ENCODE results near the gene DIP2C. TPM values are rescaled to one million over a fixed set of nuclear protein-coding genes. Genes with fewer than 3 reads are reported as not detected.

Gene DIP2C
- total and polyA plus RNA-seq, 8 donors: 2.4 to 40.1 (median 21.0) TPM

DNA sequence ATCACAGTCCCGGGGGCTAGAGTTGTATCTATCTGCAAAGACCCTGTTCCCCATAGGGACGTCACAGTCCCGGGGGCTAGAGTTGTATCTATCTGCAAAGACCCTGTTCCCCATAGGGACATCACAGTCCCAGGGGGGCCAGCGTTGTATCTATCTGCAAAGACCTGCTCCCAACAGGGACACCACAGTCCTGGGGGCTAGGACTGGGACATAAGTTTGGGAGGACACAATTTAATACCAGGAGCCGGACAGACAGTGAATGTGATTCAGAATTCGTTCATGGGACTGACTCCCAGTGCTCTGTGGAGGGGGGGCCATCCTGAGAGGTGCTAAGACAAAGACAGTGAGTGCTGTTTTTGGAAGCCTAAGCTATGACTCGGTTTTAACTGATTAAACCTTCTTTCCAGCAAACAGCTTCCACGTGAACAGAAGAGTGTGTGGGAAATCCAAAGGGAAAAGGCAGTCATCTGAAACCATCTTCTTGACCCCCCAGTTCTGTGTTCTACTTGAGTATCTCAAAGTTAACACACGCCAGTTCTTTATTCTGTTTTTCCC lies 153.0 kb downstream of the DIP2C start:
- no peaks in the 10 kb centered on the region for H3K9me3 ChIP-seq
- H3K36me3 ChIP-seq: no peaks in the 10 kb centered on the region
- WGBS, 5 donors: 82 to 89% (median 86%) methylated on average over 9 of the region's 9 CpGs
- peaks cover 0 to 11% (median 5%) of the 10 kb centered on the region in 4 donors for H3K4me1 ChIP-seq
- no peak overlapping the region for H3K27ac ChIP-seq
- TF ChIP-seq POLR2AphosphoS5 (IDR thresholded peaks at IDR 0.05) (no peak), EP300 (IDR thresholded peaks at IDR 0.05) (no peak), POLR2A (IDR thresholded peaks at IDR 0.05) (no peak)
- TF ChIP-seq, protein P1, sequence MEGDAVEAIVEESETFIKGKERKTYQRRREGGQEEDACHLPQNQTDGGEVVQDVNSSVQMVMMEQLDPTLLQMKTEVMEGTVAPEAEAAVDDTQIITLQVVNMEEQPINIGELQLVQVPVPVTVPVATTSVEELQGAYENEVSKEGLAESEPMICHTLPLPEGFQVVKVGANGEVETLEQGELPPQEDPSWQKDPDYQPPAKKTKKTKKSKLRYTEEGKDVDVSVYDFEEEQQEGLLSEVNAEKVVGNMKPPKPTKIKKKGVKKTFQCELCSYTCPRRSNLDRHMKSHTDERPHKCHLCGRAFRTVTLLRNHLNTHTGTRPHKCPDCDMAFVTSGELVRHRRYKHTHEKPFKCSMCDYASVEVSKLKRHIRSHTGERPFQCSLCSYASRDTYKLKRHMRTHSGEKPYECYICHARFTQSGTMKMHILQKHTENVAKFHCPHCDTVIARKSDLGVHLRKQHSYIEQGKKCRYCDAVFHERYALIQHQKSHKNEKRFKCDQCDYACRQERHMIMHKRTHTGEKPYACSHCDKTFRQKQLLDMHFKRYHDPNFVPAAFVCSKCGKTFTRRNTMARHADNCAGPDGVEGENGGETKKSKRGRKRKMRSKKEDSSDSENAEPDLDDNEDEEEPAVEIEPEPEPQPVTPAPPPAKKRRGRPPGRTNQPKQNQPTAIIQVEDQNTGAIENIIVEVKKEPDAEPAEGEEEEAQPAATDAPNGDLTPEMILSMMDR (IDR thresholded peaks at IDR 0.05): no peak
- no peaks in the 10 kb centered on the region for H3K27me3 ChIP-seq
- DNase-seq: no peak
- intact Hi-C loops (cut with DNase I; ENCODE audit: low total_unique reads): no loop called here
- no peak overlapping the region for H3K4me3 ChIP-seq

DNA sequence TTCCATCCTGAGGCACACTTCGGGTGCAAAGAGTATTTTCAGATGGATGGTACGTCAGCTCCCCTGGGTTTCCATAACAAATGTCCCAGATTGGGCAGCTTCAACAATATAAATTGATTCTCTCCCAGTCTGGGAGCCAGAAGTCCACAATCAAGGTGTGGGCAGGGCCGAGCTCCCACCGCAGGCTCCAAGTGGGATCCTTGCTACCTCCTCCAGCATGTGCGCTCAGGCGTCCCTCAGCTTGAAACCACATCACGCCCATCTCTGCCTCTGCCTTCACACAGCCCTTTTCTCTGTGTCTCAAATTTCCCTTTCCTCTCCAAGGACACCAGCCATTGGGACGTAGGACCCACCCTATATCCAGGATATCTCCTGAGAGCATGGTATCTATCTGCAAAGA lies 153.5 kb downstream of the DIP2C start:
- Histone ChIP-seq H3K9me3 (no peaks in the 10 kb centered on the region), H3K27me3 (no peaks in the 10 kb centered on the region), H3K27ac (no peak overlapping the region), H3K4me3 (no peak overlapping the region), H3K4me1 (peaks cover 0 to 9% (median 3%) of the 10 kb centered on the region in 4 donors), H3K36me3 (no peaks in the 10 kb centered on the region)
- intact Hi-C loops (cut with DNase I; ENCODE audit: low total_unique reads): no loop called here
- 92 to 97% (median 96%) methylated on average over 8 of the region's 8 CpGs for whole genome bisulfite sequencing, 5 donors
- no peak for DNase-seq
- no peak for TF ChIP-seq POLR2AphosphoS5 (IDR thresholded peaks at IDR 0.05)
- no peak for TF ChIP-seq EP300 (IDR thresholded peaks at IDR 0.05)
- TF ChIP-seq POLR2A (IDR thresholded peaks at IDR 0.05): no peak
- TF ChIP-seq, protein P1 (IDR thresholded peaks at IDR 0.05): no peak

DNA sequence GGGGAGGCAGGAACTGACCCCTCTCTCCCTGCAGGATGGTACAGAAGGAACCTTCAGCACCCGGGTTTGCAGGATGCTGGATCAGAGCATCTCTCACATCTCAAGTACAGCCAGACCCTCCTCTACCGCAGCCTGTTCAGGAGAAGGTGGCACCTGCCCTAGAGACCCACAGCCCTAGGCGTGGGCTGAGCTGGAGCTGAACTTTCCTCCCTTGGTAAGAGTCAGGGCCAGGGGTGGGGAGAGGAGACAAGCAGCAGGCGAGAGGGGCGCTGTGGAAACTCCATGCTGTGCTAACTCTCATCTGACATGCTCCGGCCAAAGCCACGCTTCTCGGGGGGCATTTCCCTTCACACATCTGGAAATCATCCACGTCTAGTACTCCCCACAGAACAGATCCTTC lies 154.4 kb downstream of the DIP2C start:
- Histone ChIP-seq H3K27ac (no peak overlapping the region), H3K27me3 (no peaks in the 10 kb centered on the region), H3K36me3 (no peaks in the 10 kb centered on the region), H3K4me1 (peaks cover 0 to 9% (median 3%) of the 10 kb centered on the region in 4 donors), H3K9me3 (no peaks in the 10 kb centered on the region), H3K4me3 (no peak overlapping the region)
- intact Hi-C loops (cut with DNase I; ENCODE audit: low total_unique reads): no loop called here
- TF ChIP-seq EP300 (IDR thresholded peaks at IDR 0.05) (no peak), POLR2A (IDR thresholded peaks at IDR 0.05) (no peak), POLR2AphosphoS5 (IDR thresholded peaks at IDR 0.05) (no peak)
- TF ChIP-seq, protein P1 (IDR thresholded peaks at IDR 0.05): no peak
- no peak for DNase-seq
- 89 to 98% (median 95%) methylated on average over 9 of the region's 9 CpGs for WGBS, 5 donors

DNA sequence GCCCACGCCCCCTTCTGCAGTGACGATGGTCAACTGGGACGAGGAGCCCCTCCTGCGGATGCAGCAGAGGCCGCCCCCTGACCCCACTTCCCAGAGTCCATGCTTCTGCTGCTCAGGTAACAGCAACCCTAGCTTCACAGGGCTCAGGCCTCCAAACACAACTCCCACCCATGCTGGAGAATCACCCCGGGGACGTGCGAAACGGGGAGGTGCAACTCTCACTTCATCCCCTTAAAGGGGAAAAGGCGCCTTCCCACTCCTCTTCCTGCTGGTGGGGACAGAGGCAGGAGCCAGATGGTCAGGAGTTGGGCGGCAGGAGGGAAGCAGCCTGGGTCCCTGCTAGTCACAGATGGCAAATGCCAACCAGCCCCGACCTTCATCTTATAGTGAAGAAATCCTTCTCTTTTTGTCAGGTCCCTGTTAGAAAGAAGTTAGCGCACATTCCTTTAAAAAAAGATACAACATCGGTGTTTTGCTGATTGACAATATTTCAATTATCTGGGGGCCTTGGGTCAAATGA lies 155.4 kb downstream of the DIP2C start:
- Histone ChIP-seq H3K27me3 (no peaks in the 10 kb centered on the region), H3K36me3 (no peaks in the 10 kb centered on the region), H3K4me1 (peaks cover 0 to 9% (median under 1%) of the 10 kb centered on the region in 4 donors), H3K4me3 (no peak overlapping the region), H3K9me3 (no peaks in the 10 kb centered on the region), H3K27ac (no peak overlapping the region)
- TF ChIP-seq EP300 (IDR thresholded peaks at IDR 0.05): no peak
- no peak for TF ChIP-seq POLR2A (IDR thresholded peaks at IDR 0.05)
- TF ChIP-seq POLR2AphosphoS5 (IDR thresholded peaks at IDR 0.05): no peak
- TF ChIP-seq, protein P1 (IDR thresholded peaks at IDR 0.05): no peak
- intact Hi-C loops (cut with DNase I; ENCODE audit: low total_unique reads): no loop called here
- no peak for DNase-seq
- WGBS, 5 donors: 81 to 91% (median 86%) methylated on average over 14 of the region's 14 CpGs

All from stomach (tissue), 9 donors.